Adrenal gland (tissue), 12 donors: ENCODE results near the gene KCNIP3. TPM values are rescaled to one million over a fixed set of nuclear protein-coding genes. Genes with fewer than 3 reads are reported as not detected.

Experiments
- DNase-seq, 7 donors: peaks; one replicate each; pipeline ENCODE4 v3.0.0-alpha.2; 2019 to 2020
- H3K27ac ChIP-seq, 5 donors: fragments of 200-600 bp; sonication (generic) in 4 of 5; 1 replicate in 3 of 5; 2 replicates in 2 of 5; pipeline versions ENCODE4 v1.5.1 to v1.8.0; 2016 to 2020; ENCODE audit warnings: mild to moderate bottlenecking in 1 of 5
- H3K27me3 ChIP-seq: fragments of 200-600 bp; 2 replicates; pipeline ENCODE4 v1.8.0; 2021
- H3K36me3 ChIP-seq, 2 donors: fragments of 200-600 bp; replicated peaks in 1 of 2; 1 replicate in 1 of 2; 2 replicates in 1 of 2; pipeline versions ENCODE4 v1.5.1 to v1.8.0; 2018 to 2022
- H3K4me1 ChIP-seq, 2 donors: fragments of 200-600 bp; replicated peaks in 1 of 2; 1 replicate in 1 of 2; 2 replicates in 1 of 2; pipeline versions ENCODE4 v1.5.1 to v1.8.0; 2018 to 2021
- H3K4me3 ChIP-seq, 4 donors: fragments of 200-600 bp; sonication (generic) in 3 of 4; one replicate each; pipeline ENCODE4 v1.5.1; 2016 to 2018
- H3K9me3 ChIP-seq, 3 donors: fragments of 200-600 bp; sonication (generic) in 1 of 3; replicated peaks in 1 of 3; 1 replicate in 2 of 3; 2 replicates in 1 of 3; pipeline versions ENCODE4 v1.5.1 to v1.8.0; 2016 to 2021
- CTCF ChIP-seq, 6 experiments: fragments of 450-650 bp in 4 of 6; fragments of 200-600 bp in 2 of 6; sonication (generic) in 1 of 6; IDR thresholded peaks; 1 replicate in 5 of 6; 2 replicates in 1 of 6; pipeline versions ENCODE4 v1.5.1 to v1.8.0; 2016 to 2021; ENCODE audit warnings: antibody characterized with exemption in 6 of 6, mild to moderate bottlenecking in 2 of 6, moderate library complexity in 1 of 6
- POLR2A ChIP-seq, 2 donors: fragments of 450-650 bp; IDR thresholded peaks; one replicate each; pipeline ENCODE4 v1.6.1; 2017; ENCODE audit warnings: antibody characterized with exemption in 2 of 2, mild to moderate bottlenecking in 2 of 2, moderate library complexity in 1 of 2
- WGBS, 4 donors: extraction: QIAGEN DNeasy Blood & Tissue Kit in 2 of 4; methylation state at CpG; one replicate each; pipeline versions ENCODE4 v1.1.5 to v1.1.7; 2013 to 2017; 5-methylcytosine and 5-hydroxymethylcytosine counted together
- intact Hi-C, 2 donors: fragments of 100-400 bp; cut with DNase I; formaldehyde crosslinking; loops; one replicate each; pipeline versions ENCODE4 v1.14.1 to v1.15.0; 2022 to 2023
- polyA plus RNA-seq, 3 donors: library from polyadenylated mRNA; stranded (reverse); fragments of 200-250 nt in 2 of 3; fragments of 350-450 nt in 1 of 3; fragmentation: Illumina TruSeq in 1 of 3; extraction: RNeasy Lipid Tissue Mini Kit (QIAGEN cat#74804) in 1 of 3; gene quantifications; one replicate each; pipeline ENCODE4 v1.2.3, GENCODE V29; 2013 to 2014
- total RNA-seq, 9 donors: library from RNA; depleted of rRNA in 4 of 9; stranded (reverse); fragments of >200 nt in 4 of 9; fragments of 120-200 nt in 1 of 9; fragmentation: NEBNext Ultra II Directional in 1 of 9; extraction: Animal tissue kit (Norgen Biotek cat#: 25700) in 1 of 9; gene quantifications; one replicate each; pipeline versions ENCODE4 v1.1.0 to v1.2.4, GENCODE V29; 2013 to 2023
- donor health status: healthy with polysubstance abuse.
- donor health status: Bipolar disorder and iron deficiency.
- donor health status: DM: yes; HTN: yes; CAD: no.
- donor health status: DM: no; HTN: no; CAD: no.
- donor health status: DM: no; HTN: no; CAD: no.
- donor health status: DM: yes; HTN: yes; CAD: no.

Gene KCNIP3
- total and polyA plus RNA-seq, 12 donors: 0.54 to 6.3 (median 1.7) TPM

GRCh38 chr2:95350368-95350767, 53.2 kb downstream of the KCNIP3 start:
- H3K4me1 ChIP-seq: peaks cover 0 to 7% of the 10 kb centered on the region in 2 donors

GRCh38 chr2:95350774-95351597, 53.8 kb downstream of the KCNIP3 start:
- no peak overlapping the region for H3K4me3 ChIP-seq
- H3K36me3 ChIP-seq: no peaks in the 10 kb centered on the region
- H3K9me3 ChIP-seq: no peaks in the 10 kb centered on the region
- H3K27ac ChIP-seq: no peak overlapping the region
- intact Hi-C loops: no loop called here
- DNase-seq: peak in 2 of 7 donors; percentile 6 to 7
- H3K27me3 ChIP-seq: no peaks in the 10 kb centered on the region
- WGBS, 4 donors: 84 to 94% (median 89%) methylated on average over 9 to 13 of the region's 13 CpGs
- TF ChIP-seq POLR2A (IDR thresholded peaks at IDR 0.05): no peak
- no peak for TF ChIP-seq CTCF (IDR thresholded peaks at IDR 0.05)
- H3K4me1 ChIP-seq: peaks cover 0 to 1% of the 10 kb centered on the region in 2 donors

More at GRCh38 chr2:95350368-95350767, 53.2 kb downstream of the KCNIP3 start:
- TF ChIP-seq CTCF (IDR thresholded peaks at IDR 0.05) (no peak), POLR2A (IDR thresholded peaks at IDR 0.05) (no peak)
- Histone ChIP-seq H3K36me3 (no peaks in the 10 kb centered on the region), H3K4me3 (no peak overlapping the region), H3K27ac (no peak overlapping the region), H3K27me3 (no peaks in the 10 kb centered on the region), H3K9me3 (no peaks in the 10 kb centered on the region)
- 78 to 81% (median 79%) methylated on average over 5 to 7 of the region's 7 CpGs for WGBS, 4 donors
- DNase-seq: peak in 2 of 7 donors; percentile 7 to 20
- intact Hi-C loops: no loop called here

GRCh38 chr2:95351598-95351915, 54.4 kb downstream of the KCNIP3 start:
- H3K4me3 ChIP-seq: no peak overlapping the region
- 80 to 94% (median 88%) methylated on average over 4 of the region's 4 CpGs for WGBS, 4 donors
- TF ChIP-seq POLR2A (IDR thresholded peaks at IDR 0.05) (no peak), CTCF (IDR thresholded peaks at IDR 0.05) (no peak)
- intact Hi-C loops: no loop called here
- no peaks in the 10 kb centered on the region for H3K9me3 ChIP-seq
- H3K4me1 ChIP-seq: no peaks in the 10 kb centered on the region
- no peak overlapping the region for H3K27ac ChIP-seq
- peak in 1 of 7 donors; percentile 9 for DNase-seq
- no peaks in the 10 kb centered on the region for H3K27me3 ChIP-seq
- H3K36me3 ChIP-seq: no peaks in the 10 kb centered on the region

GRCh38 chr2:95352310-95353054, 55.3 kb downstream of the KCNIP3 start:
- TF ChIP-seq POLR2A (IDR thresholded peaks at IDR 0.05) (no peak), CTCF (IDR thresholded peaks at IDR 0.05) (no peak)
- Histone ChIP-seq H3K4me3 (no peak overlapping the region), H3K27ac (no peak overlapping the region), H3K9me3 (no peaks in the 10 kb centered on the region), H3K27me3 (no peaks in the 10 kb centered on the region), H3K4me1 (no peaks in the 10 kb centered on the region), H3K36me3 (no peaks in the 10 kb centered on the region)
- peak in 2 of 7 donors; percentile 9 to 41 for DNase-seq
- intact Hi-C loops: no loop called here
- 73 to 78% (median 75%) methylated on average over 6 of the region's 6 CpGs for WGBS, 4 donors
